Ramos (cell line): ENCODE results near the gene HIF1A.
"Not testable (repeated sequence)": the region's sequence is repeated elsewhere in the genome, so short reads cannot be mapped to it uniquely, and the experiment has no call there.

ENCODE experiments used
- in situ Hi-C: fragments of 300-500 bp; cut with MboI; formaldehyde crosslinking; loops from one replicate; pipeline ENCODE4 v1.14.3; 2022; ENCODE audit warnings: low sequenced_read_pairs; ENCODE audit not compliant: unreplicated experiment

HIF1A gene

DNA sequence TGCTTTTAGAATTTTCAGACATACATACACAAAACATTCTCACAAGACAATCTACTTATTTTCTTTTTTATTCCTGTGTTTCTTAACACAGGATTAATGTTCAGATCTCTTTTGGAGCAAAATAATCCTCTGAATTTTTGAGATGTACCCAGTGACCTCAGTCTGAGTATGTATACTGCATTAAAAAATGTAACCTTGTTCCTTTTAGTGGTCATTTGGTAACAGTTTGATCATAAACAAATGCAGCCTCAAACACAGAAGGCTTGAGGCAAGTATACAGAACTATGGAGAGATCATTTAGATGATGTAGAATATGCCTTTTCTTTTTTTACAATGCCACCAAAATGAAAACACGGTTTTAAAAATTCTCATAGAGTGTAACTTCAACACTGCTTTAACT, 9.7 kb downstream of the HIF1A start:
- in situ Hi-C loops = no loop called here

DNA sequence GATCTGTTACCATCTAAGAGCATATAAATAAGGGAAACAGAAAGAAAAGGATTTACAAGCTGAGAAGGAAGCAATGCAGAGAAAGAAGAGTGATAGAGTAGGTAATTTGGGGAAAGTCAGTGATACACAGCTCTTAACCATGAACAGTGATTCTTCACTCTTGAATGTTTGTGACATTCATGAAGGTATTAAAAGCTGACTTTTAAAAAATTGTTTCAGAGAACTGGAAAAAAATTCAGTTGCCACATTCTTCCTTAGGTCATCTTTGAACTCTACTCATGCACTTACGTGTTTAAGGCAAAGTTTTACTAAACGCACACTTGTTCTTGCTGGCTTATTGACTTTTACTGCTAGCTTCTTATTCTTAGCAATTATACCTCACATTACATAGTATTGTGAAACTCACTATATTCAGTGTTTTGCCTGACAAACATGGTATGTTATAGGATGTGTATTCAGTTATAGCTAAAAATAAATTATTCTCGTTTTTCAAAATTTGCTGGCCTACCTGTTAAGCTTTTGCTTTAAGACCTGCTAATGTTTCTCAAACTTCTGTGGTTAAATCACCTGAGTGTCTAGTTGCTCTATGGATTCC, 10.9 kb downstream of the HIF1A start:
- in situ Hi-C loops = no loop called here

- in situ Hi-C loops = not testable (repeated sequence)
Observed at GRCh38 chr14:61707774-61708173, 12.5 kb downstream of the HIF1A start.

DNA sequence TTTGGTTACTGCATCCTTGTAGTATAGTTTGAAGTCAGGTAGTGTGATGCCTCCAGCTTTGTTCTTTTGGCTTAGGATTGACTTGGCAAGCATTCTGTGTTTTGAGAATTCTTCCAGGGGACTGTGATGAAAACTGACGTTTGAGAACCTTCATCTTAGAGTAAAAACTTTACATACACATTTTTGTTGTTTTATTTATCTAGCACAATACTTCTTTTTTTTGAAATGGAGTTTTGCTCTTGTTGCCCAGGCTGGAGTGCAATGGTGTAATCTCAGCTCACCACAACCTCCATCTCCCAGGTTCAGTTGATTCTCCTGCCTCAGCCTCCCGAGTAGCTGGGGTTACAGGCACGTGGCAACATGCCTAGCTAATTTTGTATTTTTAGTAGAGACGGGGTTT, 13.4 kb downstream of the HIF1A start:
- in situ Hi-C loops = not testable (repeated sequence)

DNA sequence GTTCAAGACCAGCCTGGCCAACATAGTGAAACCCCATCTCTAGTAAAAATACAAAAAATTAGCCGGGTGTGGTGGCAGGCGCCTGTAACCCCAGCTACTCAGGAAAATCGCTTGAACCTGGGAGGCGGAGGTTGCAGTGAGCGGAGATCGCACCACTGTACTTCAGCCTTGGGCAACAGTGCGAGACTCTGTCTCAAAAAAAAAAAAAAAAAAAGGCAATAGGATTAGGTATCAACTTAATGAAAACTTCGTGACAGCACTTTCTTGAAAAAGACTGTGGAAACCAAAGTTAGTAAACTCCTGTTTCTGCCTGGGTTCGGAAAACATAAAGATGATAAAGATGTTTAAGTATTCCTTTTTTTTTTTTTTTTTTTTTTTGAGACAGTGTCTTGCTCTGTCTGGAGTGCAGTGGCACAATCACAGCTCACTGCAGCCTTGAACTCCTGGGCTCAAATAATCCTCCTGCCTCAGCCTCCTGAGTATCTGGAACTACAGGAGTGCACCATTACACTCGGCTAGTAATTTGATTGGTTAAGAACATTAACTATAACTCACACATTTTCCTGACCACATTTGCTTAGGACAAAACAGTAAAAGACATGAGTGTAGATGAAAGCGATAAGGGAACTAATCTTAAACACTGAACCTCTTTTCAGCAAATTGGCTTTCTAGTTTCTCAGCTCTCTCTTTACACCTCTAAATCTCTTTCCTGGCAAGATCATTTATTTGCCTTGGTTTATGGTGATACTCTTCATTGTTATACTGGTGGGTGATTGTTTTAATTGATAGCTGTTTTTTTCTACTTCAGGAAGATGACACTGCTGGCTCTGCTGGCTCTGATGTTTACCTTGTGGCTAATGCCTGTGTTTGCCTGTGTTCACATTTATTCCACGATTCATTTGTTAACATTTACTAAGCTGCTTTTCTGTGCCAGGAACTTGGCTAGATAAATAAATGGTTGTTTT, 15.8 kb downstream of the HIF1A start:
- in situ Hi-C loops = no loop called here

DNA sequence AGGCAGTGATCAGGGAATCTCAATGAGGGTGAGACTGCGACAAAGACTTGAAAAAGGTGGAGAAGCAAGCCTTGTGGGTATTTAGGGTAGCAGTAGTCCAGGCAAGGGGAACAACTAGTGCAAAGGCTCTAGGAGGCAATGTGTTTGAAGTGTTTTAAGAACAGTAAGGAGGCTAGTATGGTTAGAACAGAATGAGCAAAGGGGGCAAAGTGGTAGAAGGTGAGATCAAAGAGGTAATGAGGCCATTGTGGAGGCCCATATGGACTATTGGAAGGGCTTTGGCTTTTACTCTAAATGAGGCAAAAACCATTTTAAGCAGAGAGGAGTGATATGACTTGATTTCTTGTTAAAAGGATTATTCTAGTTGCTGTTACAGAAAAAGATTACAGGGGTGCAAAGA, 16.8 kb downstream of the HIF1A start:
- in situ Hi-C loops = no loop called here

- in situ Hi-C loops = no loop called here
Observed at GRCh38 chr14:61713724-61714437, 18.6 kb downstream of the HIF1A start.

DNA sequence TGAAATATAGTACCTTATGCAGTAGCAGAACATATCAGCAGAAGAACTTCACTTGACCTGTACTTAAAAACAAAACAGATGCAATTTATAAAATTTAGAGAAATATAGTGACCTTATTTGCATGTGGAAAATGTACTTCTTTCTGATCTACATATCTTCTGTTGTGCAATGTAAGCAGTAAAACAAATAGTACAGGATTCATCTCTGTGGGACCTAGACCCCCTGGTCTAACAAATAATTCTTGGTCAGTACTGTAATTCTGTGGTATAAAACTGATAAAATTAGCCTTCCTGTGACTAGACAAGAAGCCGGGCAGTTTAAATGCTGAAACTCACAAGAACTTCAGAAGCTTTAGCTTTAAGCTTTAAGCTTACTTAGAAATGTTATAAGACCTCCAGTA, 21.6 kb downstream of the HIF1A start:
- in situ Hi-C loops = no loop called here

- in situ Hi-C loops = no loop called here
Observed at GRCh38 chr14:61718039-61718438, 22.7 kb downstream of the HIF1A start.

DNA sequence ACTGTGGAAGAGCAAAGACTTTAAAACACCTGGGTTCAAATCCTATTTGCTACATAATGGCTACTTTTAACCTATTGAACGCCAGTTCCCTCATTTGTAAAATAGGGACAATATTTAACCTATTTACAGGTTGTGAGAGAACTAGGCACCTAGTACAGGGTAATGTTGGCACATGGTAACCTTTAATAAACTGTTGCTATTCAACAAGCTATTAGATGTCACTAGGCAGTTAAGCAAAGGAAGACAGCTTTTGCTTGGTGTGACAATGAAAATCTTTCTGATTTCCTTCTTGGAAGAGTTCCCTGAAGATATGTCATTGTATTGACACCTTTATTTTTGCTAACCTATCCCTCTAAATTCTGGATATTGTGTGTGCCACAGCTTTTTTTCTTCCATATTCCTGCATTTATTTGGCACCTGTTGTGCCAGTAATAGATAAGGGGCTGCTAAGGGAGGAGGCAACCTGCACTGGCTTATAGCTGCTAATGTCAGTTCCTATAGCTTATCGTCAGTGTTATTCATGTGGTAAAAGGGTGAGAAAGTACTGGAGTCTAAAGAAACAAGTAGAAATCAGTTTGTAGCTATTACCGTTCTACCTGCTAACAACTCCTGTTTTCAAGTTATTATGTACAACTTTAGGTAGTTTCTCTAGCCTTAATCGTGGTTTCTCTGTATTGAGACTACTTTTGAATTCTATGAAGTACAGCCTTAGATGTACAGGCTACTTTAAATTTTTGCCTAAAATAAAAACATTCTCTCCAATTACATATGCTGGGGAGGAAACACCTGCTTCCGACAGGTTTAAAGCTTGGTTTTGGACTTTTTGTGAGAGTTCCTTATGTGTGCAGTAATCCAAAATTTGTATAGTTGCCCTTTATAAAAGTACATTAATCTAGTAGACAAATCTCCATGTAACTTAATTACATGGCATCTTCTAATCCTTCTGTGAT, 24.3 kb downstream of the HIF1A start:
- in situ Hi-C loops = no loop called here

GRCh38 chr14:61720294-61720661, 25.0 kb downstream of the HIF1A start:
- in situ Hi-C loops = no loop called here

- in situ Hi-C loops = no loop called here
Observed at GRCh38 chr14:61720741-61721140, 25.4 kb downstream of the HIF1A start.

- in situ Hi-C loops = no loop called here
Observed at GRCh38 chr14:61724133-61724532, 28.8 kb downstream of the HIF1A start.

GRCh38 chr14:61726778-61727658, 31.7 kb downstream of the HIF1A start:
- in situ Hi-C loops = loop anchor here (5.0 kb wide), 1 partner anchor 265 kb away; no protein-coding TSS in a partner anchor

DNA sequence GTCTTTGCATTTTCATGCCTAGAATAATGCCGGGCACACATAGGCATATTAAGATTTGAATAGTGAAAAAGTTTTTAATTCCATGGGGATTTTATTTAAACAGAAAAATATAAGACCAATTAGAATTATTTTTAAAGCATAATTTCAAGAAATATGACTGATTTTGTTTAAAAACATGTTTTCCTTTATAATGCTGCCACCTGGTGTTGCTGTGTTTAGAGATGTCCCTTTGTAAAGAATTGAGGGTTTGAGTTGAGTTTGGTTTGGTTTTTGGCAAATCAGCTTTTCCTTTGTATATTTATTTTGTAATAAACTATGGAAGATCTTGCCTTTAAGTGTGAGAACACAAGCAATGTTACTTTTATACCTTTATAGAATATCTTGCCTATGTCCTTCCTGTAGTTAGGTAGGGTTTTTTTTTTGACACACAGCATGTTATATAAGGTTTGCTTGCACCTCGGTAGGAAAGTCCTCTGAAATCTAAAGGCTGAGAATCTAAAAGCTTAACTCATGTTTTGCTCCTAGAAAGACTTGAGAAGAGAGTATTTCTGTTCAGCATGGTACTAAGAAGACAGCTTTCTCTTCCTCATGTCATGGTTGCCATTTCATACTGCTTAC, 35.6 kb downstream of the HIF1A start:
- in situ Hi-C loops = no loop called here

DNA sequence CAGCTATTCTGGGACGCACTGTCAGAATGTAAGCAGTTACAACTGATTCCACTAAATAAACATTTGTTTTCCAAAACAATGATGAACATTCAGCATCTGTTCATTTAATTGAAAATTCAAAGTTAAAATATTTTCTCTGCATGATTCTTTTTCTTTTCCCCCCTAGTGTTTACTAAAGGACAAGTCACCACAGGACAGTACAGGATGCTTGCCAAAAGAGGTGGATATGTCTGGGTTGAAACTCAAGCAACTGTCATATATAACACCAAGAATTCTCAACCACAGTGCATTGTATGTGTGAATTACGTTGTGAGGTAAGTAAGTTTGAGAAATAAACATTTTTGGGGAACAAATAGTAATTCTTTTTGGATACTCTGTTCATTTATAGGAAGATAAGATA, 38.7 kb downstream of the HIF1A start:
- in situ Hi-C loops = no loop called here

- in situ Hi-C loops = no loop called here
Observed at GRCh38 chr14:61736751-61737150, 41.4 kb downstream of the HIF1A start.

- in situ Hi-C loops = no loop called here
Observed at GRCh38 chr14:61737915-61738314, 42.6 kb downstream of the HIF1A start.

GRCh38 chr14:61739133-61739532, 43.8 kb downstream of the HIF1A start:
- in situ Hi-C loops = no loop called here
